Loucy (cell line): ENCODE measurements around the gene SLC27A5.
A peak's percentile ranks its signal among the peaks of the same experiment; 100 is the strongest.

Experiments used
- H2AFZ ChIP-seq: fragments of 200-600 bp; sonication (generic); 2 replicates; pipeline ENCODE4 v1.6.0; 2016; ENCODE audit warnings: antibody characterized with exemption, mild to moderate bottlenecking, low read length, moderate library complexity
- H3F3A ChIP-seq: fragments of 200-600 bp; 2 replicates; pipeline ENCODE4 v1.6.0; 2016; ENCODE audit warnings: antibody characterized with exemption, low read depth, mild to moderate bottlenecking
- H3K27me3 ChIP-seq: fragments of 200-600 bp; sonication (generic); 2 replicates; pipeline ENCODE4 v1.6.1; 2014; ENCODE audit warnings: low read length, mild to moderate bottlenecking; ENCODE audit not compliant: insufficient read depth, poor library complexity, severe bottlenecking
- H3K36me3 ChIP-seq: fragments of 200-600 bp; sonication (generic); 2 replicates; pipeline ENCODE4 v1.6.1; 2016; ENCODE audit warnings: low read length; ENCODE audit not compliant: insufficient read depth
- H3K4me1 ChIP-seq: fragments of 200-600 bp; sonication (generic); 2 replicates; pipeline ENCODE4 v1.5.1; 2014; ENCODE audit warnings: low read length, mild to moderate bottlenecking; ENCODE audit not compliant: insufficient read depth, poor library complexity, severe bottlenecking
- H3K4me2 ChIP-seq: fragments of 200-600 bp; sonication (generic); 2 replicates; pipeline ENCODE4 v1.6.0; 2014; ENCODE audit warnings: antibody characterized with exemption, low read length, low read depth, mild to moderate bottlenecking; ENCODE audit not compliant: poor library complexity, severe bottlenecking
- H3K4me3 ChIP-seq: fragments of 200-600 bp; sonication (generic); 2 replicates; pipeline ENCODE4 v1.5.1; 2014; ENCODE audit warnings: low read length, mild to moderate bottlenecking, mixed read lengths; ENCODE audit not compliant: poor library complexity, severe bottlenecking
- H3K79me2 ChIP-seq: fragments of 200-600 bp; sonication (generic); 2 replicates; pipeline ENCODE4 v1.6.1; 2014; ENCODE audit warnings: low read length; ENCODE audit not compliant: insufficient read depth
- H3K9ac ChIP-seq: fragments of 200-600 bp; sonication (generic); 2 replicates; pipeline ENCODE4 v1.6.0; 2014; ENCODE audit warnings: mild to moderate bottlenecking, low read depth, low read length, moderate library complexity; ENCODE audit not compliant: poor library complexity, severe bottlenecking
- H3K9me2 ChIP-seq: fragments of 200-600 bp; sonication (generic); replicated peaks from 2 replicates; pipeline ENCODE4 v1.6.1; 2016; ENCODE audit warnings: low read depth, low read length, mixed read lengths
- H3K9me3 ChIP-seq: fragments of 200-600 bp; sonication (generic); 2 replicates; pipeline ENCODE4 v1.6.1; 2014; ENCODE audit warnings: mild to moderate bottlenecking, antibody characterized with exemption, low read length, low read depth; ENCODE audit not compliant: insufficient read depth
- H4K20me1 ChIP-seq: fragments of 200-600 bp; sonication (generic); 2 replicates; pipeline ENCODE4 v1.6.0; 2014; ENCODE audit warnings: antibody characterized with exemption, low read length, mild to moderate bottlenecking; ENCODE audit not compliant: insufficient read depth, poor library complexity, severe bottlenecking
- EZH2phosphoT487 ChIP-seq: fragments of 200-600 bp; IDR thresholded peaks from 2 replicates; pipeline ENCODE4 v1.6.1; 2018; ENCODE audit warnings: antibody characterized with exemption, mild to moderate bottlenecking, moderate library complexity, borderline replicate concordance
- TF ChIP-seq, protein P1 (sequence below): fragments of 200-600 bp; sonication (generic); conservative IDR thresholded peaks from 2 replicates; pipeline ENCODE4 v1.5.1; 2014; ENCODE audit warnings: mild to moderate bottlenecking, antibody characterized with exemption, low read length

Gene SLC27A5

DNA sequence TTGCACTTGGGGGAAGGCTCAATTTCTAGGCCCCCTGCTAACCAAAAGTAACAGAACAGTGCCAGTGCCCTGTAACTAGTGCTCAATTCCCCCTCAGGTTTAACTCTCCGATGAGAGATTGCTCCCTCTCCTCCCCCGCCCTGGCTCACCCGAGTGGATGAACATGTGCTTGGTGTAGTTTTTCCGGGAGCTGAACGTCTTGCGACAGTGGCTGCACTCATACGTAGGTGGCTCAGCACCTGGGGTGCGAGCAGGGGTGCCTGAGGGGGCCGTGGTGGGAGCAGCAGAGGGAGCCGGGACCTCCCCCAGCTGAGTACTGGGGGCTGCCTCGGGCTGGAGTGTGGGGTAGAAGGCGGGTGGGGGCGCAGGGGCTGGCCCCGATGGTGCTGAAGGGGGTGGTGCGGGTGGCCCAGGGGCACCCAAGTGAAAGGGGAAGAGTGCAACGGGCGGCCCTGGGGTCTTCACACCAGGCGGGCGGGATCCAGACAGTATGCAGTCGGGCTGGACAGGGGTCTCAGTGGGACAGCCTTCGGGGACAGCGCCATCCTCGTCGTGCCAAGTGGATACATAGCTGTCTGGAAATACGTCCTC lies 4.5 kb upstream of the SLC27A5 start:
- Histone ChIP-seq H3K4me3 (no peak overlapping the region), H3K36me3 (no peaks in the 10 kb centered on the region), H3K4me1 (peaks cover 35% of the 10 kb centered on the region), H3K9me2 (no peaks in the 10 kb centered on the region), H4K20me1 (no peaks in the 10 kb centered on the region), H3K9ac (peak overlapping the region; percentile 23), H2AFZ (no peak overlapping the region), H3K4me2 (peak overlapping the region; percentile 100), H3K79me2 (peaks cover 45% of the 10 kb centered on the region), H3K27me3 (no peaks in the 10 kb centered on the region), H3K9me3 (no peaks in the 10 kb centered on the region), H3F3A (no peaks in the 10 kb centered on the region)
- TF ChIP-seq EZH2phosphoT487: no peak
- TF ChIP-seq, protein P1, sequence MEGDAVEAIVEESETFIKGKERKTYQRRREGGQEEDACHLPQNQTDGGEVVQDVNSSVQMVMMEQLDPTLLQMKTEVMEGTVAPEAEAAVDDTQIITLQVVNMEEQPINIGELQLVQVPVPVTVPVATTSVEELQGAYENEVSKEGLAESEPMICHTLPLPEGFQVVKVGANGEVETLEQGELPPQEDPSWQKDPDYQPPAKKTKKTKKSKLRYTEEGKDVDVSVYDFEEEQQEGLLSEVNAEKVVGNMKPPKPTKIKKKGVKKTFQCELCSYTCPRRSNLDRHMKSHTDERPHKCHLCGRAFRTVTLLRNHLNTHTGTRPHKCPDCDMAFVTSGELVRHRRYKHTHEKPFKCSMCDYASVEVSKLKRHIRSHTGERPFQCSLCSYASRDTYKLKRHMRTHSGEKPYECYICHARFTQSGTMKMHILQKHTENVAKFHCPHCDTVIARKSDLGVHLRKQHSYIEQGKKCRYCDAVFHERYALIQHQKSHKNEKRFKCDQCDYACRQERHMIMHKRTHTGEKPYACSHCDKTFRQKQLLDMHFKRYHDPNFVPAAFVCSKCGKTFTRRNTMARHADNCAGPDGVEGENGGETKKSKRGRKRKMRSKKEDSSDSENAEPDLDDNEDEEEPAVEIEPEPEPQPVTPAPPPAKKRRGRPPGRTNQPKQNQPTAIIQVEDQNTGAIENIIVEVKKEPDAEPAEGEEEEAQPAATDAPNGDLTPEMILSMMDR: no peak

DNA sequence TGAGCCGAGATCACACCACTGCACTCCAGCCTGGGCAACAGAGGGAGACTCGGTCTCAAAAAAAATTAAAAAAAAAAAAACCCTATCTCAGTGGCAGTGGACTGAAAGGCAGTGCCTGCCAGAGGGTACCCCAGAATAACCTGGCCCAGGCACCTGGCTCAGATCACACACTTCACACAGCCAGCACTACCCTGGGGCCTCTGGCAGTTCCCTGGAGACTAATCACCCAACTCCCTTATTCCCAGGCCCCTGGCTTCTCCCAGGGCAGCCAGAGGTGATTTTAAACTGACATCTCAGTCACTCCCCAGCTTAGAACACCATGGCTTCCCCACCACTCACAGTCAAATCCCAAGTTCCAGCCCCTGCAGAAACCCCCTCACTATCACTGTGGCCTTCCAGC lies 3.5 kb upstream of the SLC27A5 start:
- Histone ChIP-seq H3K9me3 (no peaks in the 10 kb centered on the region), H4K20me1 (no peaks in the 10 kb centered on the region), H3K36me3 (no peaks in the 10 kb centered on the region), H3K9me2 (no peaks in the 10 kb centered on the region), H3K4me2 (peak overlapping the region; percentile 100), H2AFZ (no peak overlapping the region), H3K79me2 (peaks cover 45% of the 10 kb centered on the region), H3K9ac (peak overlapping the region; percentile 23), H3K4me1 (peaks cover 31% of the 10 kb centered on the region), H3F3A (no peaks in the 10 kb centered on the region), H3K27me3 (no peaks in the 10 kb centered on the region), H3K4me3 (peak overlapping the region; percentile 23)
- TF ChIP-seq, protein P1: no peak
- TF ChIP-seq EZH2phosphoT487: no peak

GRCh38 chr19:58514564-58515022 lies 2.8 kb upstream of the SLC27A5 start:
- Histone ChIP-seq H3K4me2 (peak overlapping the region; percentile 100), H3K36me3 (no peaks in the 10 kb centered on the region), H3K79me2 (peaks cover 45% of the 10 kb centered on the region), H3K9me2 (no peaks in the 10 kb centered on the region), H3K9ac (peak overlapping the region; percentile 94), H3K4me1 (peaks cover 29% of the 10 kb centered on the region), H3K4me3 (peak overlapping the region; percentile 94), H3K27me3 (no peaks in the 10 kb centered on the region), H2AFZ (no peak overlapping the region), H3K9me3 (no peaks in the 10 kb centered on the region), H4K20me1 (no peaks in the 10 kb centered on the region), H3F3A (no peaks in the 10 kb centered on the region)
- TF ChIP-seq EZH2phosphoT487: no peak
- TF ChIP-seq, protein P1: no peak
